ENCODE data around the gene KANK2. TPM values are rescaled to one million over a fixed set of nuclear protein-coding genes. Genes with fewer than 3 reads are reported as not detected.

KANK2 gene
- total and polyA plus RNA-seq, 2 of the 13 experiments (the other 11 are each of a cell fraction or from before 2014, with no cell fraction given) = 5.7 to 12.9 TPM

- peak; percentile 35; the same call in 1 of the 2 replicates for TF ChIP-seq PHF8 (CRISPR knock-in tag; IDR thresholded peaks at IDR 0.05)
- TF ChIP-seq USF2 (IDR thresholded peaks at IDR 0.05; ENCODE audit: low read depth, low read length) = no peak
- TF ChIP-seq USF2 (CRISPR knock-in tag; IDR thresholded peaks at IDR 0.05; ENCODE audit: borderline replicate concordance) = no peak
- no peak for TF ChIP-seq HMGA1 (CRISPR knock-in tag; conservative IDR thresholded peaks at IDR 0.05)
- peak; percentile 60 for TF ChIP-seq ZBTB25 (CRISPR knock-in tag; IDR thresholded peaks at IDR 0.05)
- TF ChIP-seq ZNF781 (CRISPR knock-in tag; IDR thresholded peaks at IDR 0.05; ENCODE audit: borderline replicate concordance, not compliant biosample characterization) = no peak
- TF ChIP-seq ZNF414 (CRISPR knock-in tag; IDR thresholded peaks at IDR 0.05) = no peak
- peak; percentile 20; the same call in 1 of the 2 replicates for TF ChIP-seq ZHX2 (IDR thresholded peaks at IDR 0.05; ENCODE audit: low read depth)
- no peak for TF ChIP-seq ZHX2 (CRISPR knock-in tag; IDR thresholded peaks at IDR 0.05; ENCODE audit: borderline replicate concordance)
- 0 out of 2 replicates have a peak, but pooled peaks have one; percentile 58 for TF ChIP-seq HES4 (CRISPR knock-in tag; IDR thresholded peaks at IDR 0.05; ENCODE audit: borderline replicate concordance)
- TF ChIP-seq ZNF101 (CRISPR knock-in tag; IDR thresholded peaks at IDR 0.05; ENCODE audit: borderline replicate concordance, low read depth) = peak; percentile 28; the same call in 1 of the 2 replicates
- TF ChIP-seq GATAD2A (CRISPR knock-in tag; IDR thresholded peaks at IDR 0.05) = peak; percentile 95
- TF ChIP-seq TCF7L2 (IDR thresholded peaks at IDR 0.05; ENCODE audit: low read depth, low read length) = no peak
- TF ChIP-seq RBM39 (IDR thresholded peaks at IDR 0.05; ENCODE audit: low read depth, low read length, poor library complexity, severe bottlenecking) = peak; percentile 42
- peak; percentile 16 for TF ChIP-seq YY1 (IDR thresholded peaks at IDR 0.05; ENCODE audit: insufficient read depth, insufficient replicate concordance, low read depth, low read length)
These were observed 39.3 kb upstream of the KANK2 start (continued) for GRCh38 chr19:11236324-11237301.

Data from HepG2 (cell line).